Peyer's patch (tissue), 4 donors: ENCODE data around the gene GPR87. TPM values are rescaled to one million over a fixed set of nuclear protein-coding genes. Genes with fewer than 3 reads are reported as not detected.

Experiments used
- DNase-seq, 3 donors: peaks; one replicate each; pipeline ENCODE4 v3.0.0-alpha.2; 2017 to 2019
- H3K27ac ChIP-seq, 4 donors: fragments of 200-600 bp; sonication (generic); one replicate each; pipeline ENCODE4 v1.5.1; 2016 to 2019
- H3K27me3 ChIP-seq, 2 donors: fragments of 200-600 bp; sonication (generic); one replicate each; pipeline ENCODE4 v1.5.1; 2019
- H3K36me3 ChIP-seq, 3 donors: fragments of 200-600 bp; sonication (generic); one replicate each; pipeline ENCODE4 v1.5.1; 2016 to 2019
- H3K4me1 ChIP-seq, 4 donors: fragments of 200-600 bp; sonication (generic); one replicate each; pipeline ENCODE4 v1.5.1; 2016 to 2019
- H3K4me3 ChIP-seq, 4 donors: fragments of 200-600 bp; sonication (generic); 1 replicate in 3 of 4; 2 replicates in 1 of 4; pipeline ENCODE4 v1.5.1; 2016 to 2019; ENCODE audit warnings: mild to moderate bottlenecking in 1 of 4
- H3K9me3 ChIP-seq, 4 donors: fragments of 200-600 bp; sonication (generic); one replicate each; pipeline ENCODE4 v1.5.1; 2016 to 2019; ENCODE audit warnings: mild to moderate bottlenecking in 1 of 4
- CTCF ChIP-seq, 6 experiments: fragments of 450-650 bp in 4 of 6; fragments of 200-600 bp in 2 of 6; sonication (generic) in 1 of 6; IDR thresholded peaks; one replicate each; pipeline ENCODE4 v1.5.1; 2017 to 2019; ENCODE audit warnings: antibody characterized with exemption in 6 of 6, mild to moderate bottlenecking in 3 of 6, moderate library complexity in 1 of 6
- POLR2A ChIP-seq, 2 donors: fragments of 450-650 bp; IDR thresholded peaks; one replicate each; pipeline ENCODE4 v1.5.1; 2017; ENCODE audit warnings: antibody characterized with exemption in 2 of 2, mild to moderate bottlenecking in 2 of 2, moderate library complexity in 2 of 2
- total RNA-seq, 4 donors: library from RNA; depleted of rRNA; stranded (reverse); fragments of >200 nt; gene quantifications; one replicate each; pipeline ENCODE4 v1.1.0, GENCODE V29; 2016

GPR87 gene
- total RNA-seq, 4 donors from 2014 or later: not detected

GRCh38 chr3:151330899-151331298, 14.3 kb upstream of the GPR87 start:
- Histone ChIP-seq H3K9me3 (no peaks in the 10 kb centered on the region), H3K36me3 (no peaks in the 10 kb centered on the region), H3K27me3 (no peaks in the 10 kb centered on the region), H3K4me1 (no peaks in the 10 kb centered on the region), H3K27ac (no peak overlapping the region), H3K4me3 (no peak overlapping the region)
- no peak for DNase-seq
- TF ChIP-seq POLR2A (IDR thresholded peaks at IDR 0.05): no peak
- no peak for TF ChIP-seq CTCF (IDR thresholded peaks at IDR 0.05)

GRCh38 chr3:151330379-151330778, 13.8 kb upstream of the GPR87 start:
- Histone ChIP-seq H3K36me3 (no peaks in the 10 kb centered on the region), H3K27ac (no peak overlapping the region), H3K9me3 (no peaks in the 10 kb centered on the region), H3K4me3 (no peak overlapping the region), H3K27me3 (no peaks in the 10 kb centered on the region), H3K4me1 (no peaks in the 10 kb centered on the region)
- TF ChIP-seq CTCF (IDR thresholded peaks at IDR 0.05) (no peak), POLR2A (IDR thresholded peaks at IDR 0.05) (no peak)
- no peak for DNase-seq

GRCh38 chr3:151329363-151329762, 12.7 kb upstream of the GPR87 start, which contains the start of gene P2RY13:
Gene P2RY13 (minus strand): TSS chr3:151329549. CDS start chr3:151329528, 21 bp downstream.
- Histone ChIP-seq H3K4me1 (no peaks in the 10 kb centered on the region), H3K27ac (peak within 1 kb of the TSS in 1 of 4 donors; percentile 25), H3K9me3 (no peaks in the 10 kb centered on the region), H3K4me3 (peak within 1 kb of the TSS in 3 of 4 donors; percentile 2 to 16 (median 5)), H3K27me3 (no peaks in the 10 kb centered on the region), H3K36me3 (no peaks in the 10 kb centered on the region)
- TF ChIP-seq POLR2A (IDR thresholded peaks at IDR 0.05): no peak
- TF ChIP-seq CTCF (IDR thresholded peaks at IDR 0.05): no peak
- DNase-seq: no peak

GRCh38 chr3:151328298-151328995, 11.8 kb upstream of the GPR87 start:
- peak overlapping the region in 3 of 4 donors; percentile 2 to 16 (median 5) for H3K4me3 ChIP-seq
- no peaks in the 10 kb centered on the region for H3K36me3 ChIP-seq
- H3K27ac ChIP-seq: peak overlapping the region in 1 of 4 donors; percentile 25
- no peaks in the 10 kb centered on the region for H3K27me3 ChIP-seq
- TF ChIP-seq CTCF (IDR thresholded peaks at IDR 0.05) (no peak), POLR2A (IDR thresholded peaks at IDR 0.05) (no peak)
- no peak for DNase-seq
- no peaks in the 10 kb centered on the region for H3K9me3 ChIP-seq
- H3K4me1 ChIP-seq: no peaks in the 10 kb centered on the region

GRCh38 chr3:151327571-151328198, 11.1 kb upstream of the GPR87 start:
- peak; percentile 7 to 69 (median 30) for TF ChIP-seq CTCF (IDR thresholded peaks at IDR 0.05)
- no peak for TF ChIP-seq POLR2A (IDR thresholded peaks at IDR 0.05)

More at GRCh38 chr3:151327571-151328198, 11.1 kb upstream of the GPR87 start:
- no peaks in the 10 kb centered on the region for H3K36me3 ChIP-seq
- H3K27ac ChIP-seq: no peak overlapping the region
- DNase-seq: no peak
- no peaks in the 10 kb centered on the region for H3K9me3 ChIP-seq
- H3K27me3 ChIP-seq: no peaks in the 10 kb centered on the region
- H3K4me1 ChIP-seq: no peaks in the 10 kb centered on the region
- peak overlapping the region in 1 of 4 donors; percentile 5 for H3K4me3 ChIP-seq
